PC-9 (cell line): ENCODE results near the gene RXRA.

Source experiments
- CTCF ChIP-seq: fragments of 200-600 bp; sonication (generic); conservative IDR thresholded peaks from 2 replicates; pipeline ENCODE4 v1.6.1; 2017; ENCODE audit warnings: mixed run types, antibody characterized with exemption, mild to moderate bottlenecking, moderate library complexity
- EZH2 ChIP-seq: fragments of 200-600 bp; sonication (generic); IDR thresholded peaks from 2 replicates; pipeline ENCODE4 v1.8.0; 2017; ENCODE audit warnings: antibody characterized with exemption, low read depth

- TF ChIP-seq CTCF (no peak), EZH2 (no peak)
Observed at GRCh38 chr9:134463280-134463679, 137.0 kb downstream of the RXRA start.
